ENCODE measurements around the gene PARVA. TPM values are rescaled to one million over a fixed set of nuclear protein-coding genes. Genes with fewer than 3 reads are reported as not detected.
"Not testable (repeated sequence)": the region's sequence is repeated elsewhere in the genome, so short reads cannot be mapped to it uniquely, and the experiment has no call there.

PARVA gene
- total and polyA plus RNA-seq, 12 donors = 20.1 to 84.8 (median 67.0) TPM

GRCh38 chr11:12354750-12355545 is 22.4 kb upstream of the PARVA start:
- Histone ChIP-seq H3K36me3 (no peaks in the 10 kb centered on the region), H3K4me3 (no peak overlapping the region), H3K4me1 (peaks cover 0 to 10% (median 0%) of the 10 kb centered on the region in 9 donors), H3K27me3 (no peaks in the 10 kb centered on the region), H3K27ac (no peak overlapping the region), H3K9me3 (no peaks in the 10 kb centered on the region)
- 74 to 76% methylated on average over 9 of the region's 9 CpGs for WGBS, 2 donors
- no peak for ATAC-seq
- intact Hi-C loops (cut with DNase I) = no loop called here
- DNase-seq = no peak
- no peak for TF ChIP-seq CTCF (IDR thresholded peaks at IDR 0.05)

GRCh38 chr11:12356944-12357655 is 20.3 kb upstream of the PARVA start:
- no peak for ATAC-seq

GRCh38 chr11:12357697-12358096 is 19.7 kb upstream of the PARVA start:
- H3K4me3 ChIP-seq; H3K27ac ChIP-seq; H3K9me3 ChIP-seq; H3K36me3 ChIP-seq; ATAC-seq; DNase-seq; H3K27me3 ChIP-seq; intact Hi-C loops (cut with DNase I): not testable (repeated sequence)
- H3K4me1 ChIP-seq = peaks cover 0 to 10% (median 0%) of the 10 kb centered on the region in 9 donors
- WGBS, 2 donors = 90 to 93% methylated on average over 3 of the region's 3 CpGs

More at GRCh38 chr11:12356944-12357655, 20.3 kb upstream of the PARVA start:
- no peak for DNase-seq
- Histone ChIP-seq H3K27ac (no peak overlapping the region), H3K4me1 (peaks cover 0 to 10% (median 0%) of the 10 kb centered on the region in 9 donors), H3K27me3 (no peaks in the 10 kb centered on the region), H3K36me3 (no peaks in the 10 kb centered on the region), H3K9me3 (no peaks in the 10 kb centered on the region), H3K4me3 (no peak overlapping the region)
- WGBS, 2 donors = 83 to 85% methylated on average over 4 of the region's 4 CpGs
- intact Hi-C loops (cut with DNase I) = no loop called here
- TF ChIP-seq CTCF (IDR thresholded peaks at IDR 0.05) = no peak

GRCh38 chr11:12358302-12359188 is 18.8 kb upstream of the PARVA start:
- 69 to 70% methylated on average over 12 of the region's 12 CpGs for WGBS, 2 donors
- no peak for TF ChIP-seq CTCF (IDR thresholded peaks at IDR 0.05)
- H3K27me3 ChIP-seq = no peaks in the 10 kb centered on the region
- DNase-seq (no peak), ATAC-seq (no peak)
- peaks cover 0 to 10% (median 0%) of the 10 kb centered on the region in 9 donors for H3K4me1 ChIP-seq
- H3K36me3 ChIP-seq = no peaks in the 10 kb centered on the region
- intact Hi-C loops (cut with DNase I) = no loop called here
- H3K27ac ChIP-seq = no peak overlapping the region
- H3K9me3 ChIP-seq = no peaks in the 10 kb centered on the region
- H3K4me3 ChIP-seq = no peak overlapping the region
